HG03469 (cell line): ENCODE data around the gene EEFSEC.

ENCODE experiments used
- ATAC-seq: cut with Tn5 transposase; IDR thresholded peaks from one replicate; pipeline ENCODE4 v1.9.1; 2021; ENCODE audit warnings: mild to moderate bottlenecking, moderate library complexity, moderate number of reproducible peaks; ENCODE audit not compliant: unreplicated experiment

The EEFSEC gene

DNA sequence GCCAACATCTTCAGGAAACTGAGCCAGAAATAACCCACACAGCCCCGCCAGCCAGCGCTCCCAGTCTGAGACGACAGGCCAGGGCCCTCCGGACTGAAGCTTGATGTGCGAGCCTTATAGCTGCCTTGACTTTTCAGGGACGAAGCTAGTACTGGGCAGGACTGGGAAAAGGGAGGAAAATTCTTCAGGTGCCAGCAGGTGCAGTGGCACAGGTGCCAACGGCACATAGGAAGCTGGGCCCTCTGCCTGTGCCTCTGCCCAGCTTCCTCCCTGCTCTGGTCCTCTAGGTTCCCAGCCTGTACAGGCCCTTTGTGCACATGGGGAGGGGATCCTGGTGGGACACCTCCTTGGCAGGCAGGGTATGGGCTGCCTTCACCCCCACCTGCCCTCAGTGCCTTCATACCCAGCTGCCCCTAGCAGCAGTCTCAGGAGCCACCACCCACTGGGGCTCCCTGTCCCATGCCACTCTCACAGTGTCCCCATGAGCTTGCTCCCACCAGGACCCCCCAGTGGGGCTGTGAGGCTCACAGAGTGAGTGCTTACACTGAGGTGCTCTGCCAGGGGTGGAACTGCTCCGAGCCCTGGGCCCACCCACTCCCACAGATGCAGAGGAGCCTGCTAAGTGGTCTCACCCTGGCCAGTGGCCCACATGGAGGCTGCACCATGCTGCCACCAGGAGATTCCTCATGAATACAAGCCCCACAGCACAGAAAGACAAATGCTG is 252.4 kb downstream of the EEFSEC start:
- ATAC-seq, result no peak

DNA sequence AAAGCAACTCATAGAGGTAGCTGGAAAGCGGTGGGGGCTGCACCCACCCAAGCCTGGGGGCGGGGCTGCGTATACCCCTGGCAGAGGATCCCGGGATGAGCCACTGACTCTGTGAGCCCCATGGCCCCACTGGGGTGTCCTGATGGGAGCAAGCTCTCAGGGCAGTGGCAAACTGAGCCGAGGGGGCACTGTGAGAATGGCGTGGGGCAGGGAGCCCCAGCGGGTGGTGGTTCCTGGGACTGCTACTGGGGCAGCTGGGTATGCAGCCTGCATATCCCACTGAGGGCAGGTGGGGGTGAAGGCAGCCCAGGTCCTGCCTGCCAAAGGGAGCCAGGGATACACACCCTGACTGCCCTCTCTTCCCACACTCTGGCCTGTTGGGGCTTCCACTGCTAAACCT is 254.0 kb downstream of the EEFSEC start:
- no peak for ATAC-seq

DNA sequence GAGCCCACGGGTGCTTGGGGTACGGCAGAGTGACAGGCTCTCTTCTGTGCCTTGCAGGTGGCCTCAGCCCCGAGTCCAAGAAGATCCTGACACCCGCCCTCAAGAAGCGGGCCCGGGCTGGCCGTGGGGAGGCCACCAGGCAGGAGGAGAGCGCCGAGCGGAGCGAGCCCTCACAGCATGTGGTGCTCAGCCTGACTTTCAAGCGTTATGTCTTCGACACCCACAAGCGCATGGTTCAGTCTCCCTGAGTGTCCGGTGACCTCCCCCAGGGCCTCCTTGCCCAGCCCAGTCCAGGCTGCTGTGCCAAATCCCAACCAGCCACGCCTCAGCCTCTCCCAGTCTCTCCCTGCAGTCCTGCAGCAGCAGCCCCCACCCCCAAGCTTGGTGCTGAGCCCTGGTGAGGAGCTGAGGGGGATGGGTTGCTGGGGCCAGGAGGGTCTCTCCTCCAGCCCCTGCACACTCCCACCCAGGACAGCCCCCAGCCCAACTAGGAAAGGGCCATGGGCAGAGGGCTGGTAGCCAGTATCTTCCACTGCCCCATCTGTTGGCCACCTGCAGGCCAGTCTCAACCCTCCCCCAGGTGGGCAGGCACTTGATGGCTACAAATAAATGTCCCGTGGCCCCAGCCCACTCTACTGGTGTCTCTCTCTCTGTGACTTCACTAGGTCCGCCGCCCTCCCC is 254.9 kb downstream of the EEFSEC start:
- ATAC-seq, result no peak

DNA sequence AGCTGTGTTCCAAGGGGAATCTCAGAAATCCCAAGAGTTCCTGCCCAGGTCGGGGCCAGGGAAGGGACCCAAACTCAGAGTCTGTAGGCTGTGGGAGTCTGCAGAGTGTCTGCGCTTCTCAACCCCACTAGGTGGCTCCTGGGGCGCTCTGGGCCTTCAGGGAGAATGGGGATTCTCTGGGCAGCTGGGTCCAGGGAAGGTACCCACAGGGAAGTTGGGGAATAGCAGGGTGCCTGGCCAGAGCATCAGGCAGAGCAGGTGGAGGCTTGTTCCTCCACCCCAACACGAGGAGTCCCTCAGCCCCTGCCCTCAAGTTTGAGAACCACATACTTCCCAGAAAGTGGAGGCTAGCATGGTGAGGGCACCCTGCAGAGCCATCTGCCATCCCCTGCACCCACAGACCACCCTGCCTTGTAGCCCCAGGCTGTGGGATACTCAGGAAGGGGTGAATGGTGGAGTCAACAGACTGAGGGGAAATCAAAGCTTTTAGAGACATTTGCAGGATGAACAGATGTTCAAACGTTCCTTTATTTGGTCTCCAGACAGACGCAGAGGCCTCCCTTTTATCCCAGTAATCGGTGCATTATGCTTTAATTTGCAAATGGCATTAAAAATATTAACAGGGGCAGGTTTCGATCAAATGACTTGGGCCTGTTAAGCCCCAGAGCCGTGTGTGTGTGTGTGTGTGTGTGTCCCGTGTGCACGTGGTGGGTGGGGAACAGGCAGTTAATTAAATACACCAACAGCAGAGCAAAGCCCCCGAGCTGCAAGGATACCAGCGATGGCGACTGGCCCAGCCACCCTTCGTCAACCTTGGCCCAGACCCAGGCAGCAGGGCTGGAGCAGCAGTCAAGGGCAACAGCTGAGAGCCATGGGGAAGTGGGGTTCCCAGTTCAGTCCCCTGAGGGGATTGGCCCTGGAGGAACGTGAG is 255.7 kb downstream of the EEFSEC start:
- no peak for ATAC-seq

DNA sequence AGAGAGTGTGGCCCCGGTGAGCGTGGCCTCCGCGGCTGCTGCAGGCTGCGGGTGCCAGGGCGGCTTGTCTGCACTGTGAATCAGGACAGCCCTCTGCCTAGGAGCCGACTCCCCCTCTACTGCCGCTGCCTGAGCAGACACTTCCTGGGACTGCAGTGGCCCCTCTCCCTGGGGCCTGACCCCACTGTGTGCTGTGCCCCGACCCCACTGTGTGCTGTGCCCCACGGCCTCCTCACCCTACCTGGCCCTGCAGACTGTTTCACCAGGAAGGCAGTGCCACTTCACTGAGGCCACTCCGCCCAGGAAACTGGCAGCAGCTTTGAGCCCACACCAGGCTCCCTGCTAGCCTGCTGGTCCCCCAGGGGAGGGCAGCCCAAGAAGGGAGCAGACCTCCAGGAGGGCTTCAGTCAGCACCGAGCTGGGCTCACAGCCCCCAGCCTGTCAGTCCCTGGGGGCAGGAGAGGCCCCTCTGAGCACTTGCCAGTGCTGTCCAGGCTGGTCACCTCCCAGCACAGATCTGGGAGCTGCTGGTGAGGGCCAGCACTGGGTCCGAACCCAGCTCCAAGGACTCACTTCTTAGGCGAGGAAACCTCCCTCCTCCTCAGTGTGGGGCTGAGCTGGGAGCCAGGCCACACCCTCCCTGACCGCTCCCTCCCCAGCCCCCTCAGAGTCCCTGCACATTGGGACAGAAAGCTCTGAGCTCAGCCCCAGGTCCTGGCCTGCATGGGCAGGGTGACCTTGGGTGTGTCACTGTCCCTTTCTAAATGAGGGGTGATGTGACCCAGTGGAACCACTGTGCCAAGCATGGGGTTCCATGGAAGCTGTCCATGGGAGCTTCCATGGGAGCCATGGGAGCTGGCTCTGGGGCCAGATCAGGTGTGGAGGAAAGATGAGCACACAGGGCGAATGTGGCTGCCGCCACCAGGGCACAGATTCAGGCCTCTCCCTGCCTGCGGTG is 256.6 kb downstream of the EEFSEC start:
- no peak for ATAC-seq

DNA sequence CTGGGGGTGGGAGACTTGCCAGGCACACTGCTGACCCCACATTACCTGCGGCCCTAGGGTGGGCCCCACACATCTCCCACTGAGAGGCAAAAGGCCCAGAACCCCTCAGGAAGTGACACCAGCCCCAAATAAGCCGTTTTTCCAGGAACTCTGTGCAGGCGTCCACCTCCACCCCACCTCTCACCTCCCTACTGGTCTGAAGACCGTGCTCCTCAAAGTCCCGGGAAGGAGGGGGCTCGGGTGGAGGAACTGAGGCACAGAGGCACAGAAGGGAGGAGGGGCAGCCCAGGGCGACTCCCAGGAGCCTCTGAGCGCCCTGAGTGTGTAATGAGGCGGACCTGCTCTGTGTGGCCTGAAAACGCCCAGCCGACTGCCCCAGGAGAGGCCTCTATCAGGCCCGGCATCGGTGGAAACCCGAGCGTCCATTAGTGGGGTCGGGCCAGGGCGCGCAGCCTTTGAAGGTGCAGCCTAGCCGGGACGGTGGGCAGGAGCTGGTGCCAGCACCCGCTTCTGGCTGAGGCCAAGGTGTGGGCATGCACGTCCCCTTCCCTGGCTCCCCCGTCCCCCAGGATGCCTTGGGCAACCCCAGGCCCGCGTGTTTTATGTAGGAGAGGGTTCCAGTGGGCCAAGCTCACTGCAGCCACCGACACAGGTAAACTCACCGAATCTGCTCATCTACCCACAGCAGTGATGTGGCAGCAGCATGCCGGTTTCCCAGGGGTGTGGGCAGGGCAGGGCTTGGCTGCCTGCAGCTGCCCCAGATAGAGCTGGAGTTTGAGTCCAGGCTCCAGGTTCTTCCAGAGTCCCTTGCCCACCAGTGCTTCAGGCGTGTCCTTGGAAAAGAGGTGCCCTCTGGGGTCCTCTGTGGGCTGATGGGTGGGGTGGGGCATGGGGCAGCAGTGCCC is 257.6 kb downstream of the EEFSEC start:
- no peak for ATAC-seq

DNA sequence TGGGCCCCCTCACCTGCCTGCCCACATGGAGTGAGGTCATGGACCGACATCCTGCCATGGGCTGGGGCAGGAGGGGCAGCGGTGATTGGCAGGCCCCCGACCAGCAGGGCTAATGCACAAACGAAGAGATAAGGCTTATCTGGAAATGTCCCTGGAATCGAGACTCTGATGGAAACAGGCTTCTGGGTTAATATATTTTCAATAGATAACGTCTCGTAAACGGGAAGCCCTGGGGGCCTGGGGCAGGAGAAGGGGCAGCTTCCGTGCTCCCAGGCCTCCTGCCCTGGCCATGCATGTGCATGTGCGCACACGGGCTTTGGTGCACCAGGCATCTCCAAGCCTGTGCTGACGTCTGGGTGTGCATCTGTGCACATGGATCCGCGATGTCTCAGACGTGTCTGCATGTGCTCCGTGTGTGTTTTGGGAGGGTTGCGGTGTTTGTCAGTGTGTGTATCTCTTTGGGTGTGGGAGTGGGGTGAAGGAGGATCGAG is 258.3 kb downstream of the EEFSEC start:
- ATAC-seq, result no peak

DNA sequence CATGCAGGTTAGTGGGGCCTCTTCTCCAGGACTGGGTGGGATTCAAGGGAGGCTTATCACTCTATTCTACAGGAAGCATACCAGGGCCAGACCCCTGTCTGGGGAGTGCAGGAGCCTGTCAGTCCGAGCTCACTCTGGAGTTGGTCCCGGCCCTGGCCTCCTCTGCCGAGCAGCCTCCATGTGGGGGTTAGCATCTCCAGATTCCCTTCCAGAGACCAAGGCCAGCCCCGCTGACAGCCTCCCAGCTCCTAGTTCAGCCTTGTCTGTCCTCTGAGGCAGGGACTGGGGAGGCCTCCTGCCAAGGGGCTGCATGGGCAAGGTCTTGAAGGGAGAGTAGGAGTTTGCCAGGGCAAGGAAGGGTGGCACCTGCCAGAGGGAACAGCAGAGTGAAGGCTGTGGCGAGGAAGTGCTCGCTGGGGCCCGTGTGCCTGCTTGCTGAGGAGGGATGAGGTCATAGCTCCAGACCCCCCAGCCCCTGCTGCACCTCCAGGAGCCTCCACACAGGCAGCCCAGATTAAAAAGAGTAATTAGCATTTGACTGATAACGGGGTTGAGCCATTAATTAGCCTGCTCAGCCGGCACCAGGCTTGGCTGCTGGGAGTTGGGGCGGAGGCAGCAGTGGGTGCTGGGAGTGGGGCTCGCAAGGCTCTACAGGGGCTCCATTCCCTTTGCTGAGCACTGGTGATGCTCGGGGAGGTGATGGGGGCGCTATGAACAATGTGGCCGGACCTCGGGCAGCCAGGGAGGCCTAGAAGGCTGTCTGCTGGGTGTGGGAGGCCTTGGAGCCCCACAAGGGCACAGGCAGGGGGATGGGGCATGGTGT is 259.1 kb downstream of the EEFSEC start:
- ATAC-seq, result no peak

DNA sequence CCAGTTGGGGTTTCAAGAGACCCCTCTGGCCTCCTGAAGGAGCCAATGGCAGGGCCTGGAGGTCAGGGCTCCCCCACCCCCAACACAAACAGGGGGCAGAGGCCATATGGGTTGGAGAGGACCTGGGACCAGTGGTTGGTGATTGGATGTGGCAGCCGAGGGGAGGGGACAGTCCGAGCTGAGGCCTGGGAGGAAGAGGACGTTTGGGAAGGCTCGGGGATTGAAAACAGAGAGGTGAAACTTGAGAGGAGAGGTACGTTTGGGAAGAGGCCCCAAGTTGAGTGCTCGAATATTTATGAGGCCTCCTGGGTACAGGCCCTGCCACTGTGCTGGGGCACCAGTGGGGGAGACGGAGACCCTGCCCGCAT is 259.7 kb downstream of the EEFSEC start:
- ATAC-seq, result no peak

DNA sequence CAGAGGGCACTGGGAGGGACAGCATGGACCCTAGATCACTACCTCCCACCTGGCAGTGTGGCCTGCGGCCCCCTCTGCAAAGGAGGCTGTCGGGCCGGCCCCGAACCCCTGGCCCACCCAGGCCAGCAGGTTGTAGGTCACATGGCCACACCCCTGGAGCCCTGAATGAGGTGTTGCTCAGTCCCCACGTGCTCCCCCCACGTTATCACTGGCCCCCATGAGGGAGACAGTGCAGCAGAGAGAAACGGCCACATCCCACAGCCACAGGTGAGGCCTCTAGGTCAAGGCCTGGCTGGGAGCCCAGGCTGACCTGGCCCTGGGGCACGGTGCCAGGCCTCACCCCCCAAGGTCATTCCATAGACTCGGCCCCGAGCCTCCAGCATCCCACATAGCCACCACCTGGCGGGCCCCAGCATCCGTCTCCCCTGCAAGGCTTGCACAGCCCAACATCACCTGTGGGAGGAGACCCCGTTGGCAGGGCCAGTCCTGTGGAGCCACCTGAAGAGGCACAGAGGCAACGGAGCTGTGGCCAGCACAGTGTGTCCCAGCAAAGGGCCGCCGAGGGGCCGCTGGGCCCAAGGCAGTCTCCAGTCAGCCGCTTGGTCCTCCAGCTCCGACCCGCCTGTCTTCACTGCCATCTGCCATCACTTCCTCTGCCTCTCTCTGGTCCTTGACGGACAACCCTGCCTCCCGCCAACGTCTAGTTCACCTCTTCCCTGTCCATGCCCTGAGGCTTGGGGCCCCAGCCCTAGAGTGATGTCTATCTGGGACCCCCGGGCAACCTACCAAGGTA is 260.3 kb downstream of the EEFSEC start:
- ATAC-seq, result no peak

DNA sequence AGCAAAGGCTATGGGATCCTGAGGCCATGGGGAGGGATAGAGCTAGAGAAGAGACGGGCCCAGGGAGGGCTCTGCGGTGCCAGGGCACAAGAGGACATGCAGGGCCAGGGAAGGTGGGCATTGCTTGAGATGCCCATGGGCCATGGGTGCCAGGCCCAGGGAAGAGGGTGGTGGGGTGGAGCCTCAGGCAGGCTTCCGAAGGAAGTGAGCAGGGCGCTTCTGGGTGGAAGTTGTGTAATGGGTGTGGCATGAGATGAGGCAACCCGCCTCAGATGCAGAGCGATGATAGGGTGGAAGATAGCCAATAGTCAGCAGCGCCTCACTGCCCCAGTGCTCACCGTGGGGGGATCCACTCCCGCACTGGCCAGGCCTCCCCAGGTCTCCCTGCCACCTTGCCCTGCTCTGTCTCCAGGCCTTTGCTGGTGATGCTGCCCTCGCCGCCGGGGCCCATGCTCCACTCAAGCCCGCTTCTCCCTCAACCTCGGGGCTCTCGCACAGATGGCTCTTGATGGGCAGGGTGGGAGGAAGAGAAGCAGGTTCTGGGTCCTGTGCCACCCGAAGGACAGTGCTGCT is 262.0 kb downstream of the EEFSEC start:
- no peak for ATAC-seq

DNA sequence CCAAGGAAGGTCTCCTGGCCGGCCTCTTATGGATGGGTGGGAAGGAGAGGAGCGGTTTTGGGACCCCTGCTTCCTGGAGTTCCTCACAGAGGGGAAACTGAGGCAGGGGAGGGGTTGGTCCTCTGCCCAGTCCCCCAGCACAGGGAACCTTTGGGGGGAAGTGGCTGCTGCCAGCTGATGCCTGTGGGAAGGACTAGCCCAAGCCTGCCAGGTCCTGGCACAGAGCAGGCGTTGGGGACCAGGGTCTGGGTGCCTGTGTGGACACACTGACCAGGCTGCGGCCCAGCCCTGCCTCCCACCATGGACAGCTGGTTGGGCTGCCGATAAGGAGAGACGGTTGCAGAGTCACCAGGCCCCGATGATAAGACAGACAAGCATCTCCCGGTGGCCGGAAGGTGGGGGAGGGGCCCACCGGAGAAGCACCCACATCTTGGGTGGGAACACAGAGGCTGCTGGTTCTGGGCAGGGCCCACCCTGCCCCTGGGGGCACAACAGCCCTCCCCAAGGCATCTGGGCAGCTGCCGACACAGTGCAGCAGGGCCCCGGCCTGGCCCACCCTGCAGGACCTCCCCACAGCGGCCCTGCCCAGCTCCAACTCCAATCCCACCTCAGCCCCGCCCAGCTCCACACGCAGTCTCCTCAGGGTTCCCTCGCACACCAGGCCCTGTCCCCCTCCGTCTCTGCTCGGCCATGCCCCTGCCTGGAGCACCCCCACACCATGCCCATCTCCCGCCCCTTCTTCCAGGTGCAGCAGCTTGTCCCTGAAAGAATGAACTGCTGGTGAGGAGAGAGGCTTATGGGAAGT is 262.7 kb downstream of the EEFSEC start:
- no peak for ATAC-seq

DNA sequence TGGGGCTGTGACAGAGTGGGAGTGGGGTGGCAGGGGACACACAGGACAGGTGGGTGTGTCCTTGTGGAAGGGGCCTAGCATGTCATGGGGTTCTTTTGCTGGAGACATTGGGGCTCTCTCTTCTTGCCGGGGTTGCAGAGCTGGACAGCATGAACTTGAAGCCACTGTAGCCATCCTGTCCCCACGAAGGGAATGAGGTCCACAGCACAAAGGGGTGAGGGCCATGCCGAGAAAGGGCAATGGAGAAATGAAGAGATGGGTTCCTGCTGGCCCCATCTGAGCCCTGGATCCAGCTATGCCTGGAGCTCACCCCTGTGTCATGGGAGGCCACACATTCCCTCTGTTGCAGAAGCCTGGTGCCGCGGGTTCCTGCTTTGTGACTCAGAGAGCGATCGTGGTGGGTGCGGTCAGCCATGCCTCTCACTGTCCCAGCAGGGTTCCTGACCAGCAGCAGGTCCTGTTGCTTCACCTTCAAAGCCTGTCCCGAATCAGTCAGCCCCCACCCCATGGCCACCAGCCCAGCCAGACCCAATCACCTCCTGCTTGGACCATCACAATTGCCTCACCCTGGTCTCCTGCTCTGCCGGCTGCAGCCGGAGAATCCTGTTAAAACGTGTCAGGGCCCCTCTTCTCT is 263.4 kb downstream of the EEFSEC start:
- ATAC-seq, result no peak

DNA sequence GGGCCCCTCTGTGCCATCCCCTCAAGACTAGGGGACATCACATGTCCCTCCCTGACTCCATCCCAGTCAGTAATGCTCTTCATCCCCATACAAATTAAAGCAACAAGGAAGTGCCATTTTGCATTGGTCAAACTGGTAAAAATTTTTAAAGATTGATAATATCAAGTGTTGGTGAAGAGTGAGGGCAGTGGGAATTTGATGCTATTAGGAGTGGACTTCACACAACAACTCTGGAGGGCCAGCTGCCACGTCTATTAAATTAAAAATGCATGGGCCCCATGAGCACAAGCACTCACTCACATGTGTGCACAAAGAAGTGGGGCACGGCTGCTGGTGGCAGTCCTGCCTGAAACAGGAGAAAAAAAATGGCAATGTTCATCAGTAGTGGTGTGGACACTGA is 265.6 kb downstream of the EEFSEC start:
- ATAC-seq, result no peak

DNA sequence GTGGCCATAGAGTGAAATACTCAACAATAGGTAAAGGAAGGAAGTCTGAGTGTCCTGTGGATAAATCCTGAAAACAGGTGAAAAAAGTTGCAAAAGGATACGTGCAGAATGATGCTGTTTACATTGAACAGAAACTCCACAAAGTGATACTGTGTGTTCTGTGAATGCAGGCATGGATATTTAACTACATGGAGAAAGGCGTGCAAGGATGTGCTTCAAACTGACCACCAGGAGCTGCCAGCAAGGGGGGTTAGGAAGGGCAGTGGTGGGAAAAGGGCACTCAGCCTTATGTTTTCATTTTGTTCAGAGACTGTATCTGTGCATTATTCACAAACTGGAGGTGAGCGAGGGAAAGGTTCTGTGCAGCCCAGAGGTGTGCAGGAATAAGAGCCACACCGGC is 266.0 kb downstream of the EEFSEC start:
- no peak for ATAC-seq

DNA sequence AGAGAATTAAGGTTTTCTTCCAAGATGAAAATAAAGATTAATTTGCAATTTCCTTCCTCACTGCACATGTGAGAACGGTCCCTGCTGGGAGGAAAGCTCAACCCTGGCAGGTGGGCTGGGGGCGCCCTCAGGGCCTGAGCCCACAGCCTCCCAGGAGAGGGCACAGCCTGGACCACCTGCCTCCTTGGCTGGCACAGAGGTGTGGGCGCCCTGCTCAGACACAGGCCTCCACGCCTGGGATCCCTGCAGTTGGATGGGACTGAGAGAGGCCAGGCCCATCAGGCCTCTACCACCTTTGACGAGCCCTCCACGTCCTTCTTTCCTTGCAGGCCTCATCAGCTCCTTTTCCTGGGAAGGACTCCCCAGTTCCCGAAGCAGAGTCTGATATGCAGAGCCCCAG is 267.0 kb downstream of the EEFSEC start:
- no peak for ATAC-seq
